H54 (cell line): ENCODE data around the gene PAFAH2.

Experiments
- DNase-seq: peaks from one replicate; pipeline ENCODE4 v3.0.0; 2011; ENCODE audit warnings: low spot score, mixed read lengths; ENCODE audit not compliant: insufficient read length
- FAIRE-seq: peaks from 3 replicates; lab custom pipeline; 2011; peaks lifted over from hg19 to GRCh38; lab: Jason Lieb, UNC
- POLR2A ChIP-seq: IDR thresholded peaks from 2 replicates; pipeline ENCODE4 v1.6.1; 2011; ENCODE audit warnings: low read depth, mild to moderate bottlenecking, low read length

The PAFAH2 gene

GRCh38 chr1:26012864-26013263 is 15.0 kb upstream of the PAFAH2 start:
- DNase-seq (no peak), FAIRE-seq (no peak)
- TF ChIP-seq POLR2A: no peak

GRCh38 chr1:26010825-26011224 is 13.0 kb upstream of the PAFAH2 start:
- FAIRE-seq (no peak), DNase-seq (no peak)
- no peak for TF ChIP-seq POLR2A

GRCh38 chr1:26009796-26010447 is 12.1 kb upstream of the PAFAH2 start:
- TF ChIP-seq POLR2A: no peak
- FAIRE-seq (no peak), DNase-seq (no peak)

GRCh38 chr1:26006710-26007109 is 8.8 kb upstream of the PAFAH2 start:
- FAIRE-seq: no peak
- TF ChIP-seq POLR2A: no peak
- no peak for DNase-seq

- no peak for FAIRE-seq
- no peak for TF ChIP-seq POLR2A
Observed at GRCh38 chr1:26005434-26006105, 7.7 kb upstream of the PAFAH2 start.

GRCh38 chr1:26003756-26004155 is 5.9 kb upstream of the PAFAH2 start:
- FAIRE-seq: no peak
- no peak for DNase-seq
- no peak for TF ChIP-seq POLR2A

More at GRCh38 chr1:26005434-26006105, 7.7 kb upstream of the PAFAH2 start:
- no peak for DNase-seq

GRCh38 chr1:26003262-26003661 is 5.4 kb upstream of the PAFAH2 start:
- DNase-seq (no peak), FAIRE-seq (no peak)
- TF ChIP-seq POLR2A: no peak

GRCh38 chr1:25999041-25999800 is 1.4 kb upstream of the PAFAH2 start:
- TF ChIP-seq POLR2A: no peak
- DNase-seq: no peak
- FAIRE-seq: no peak

GRCh38 chr1:25996966-25997827 is 666 bp downstream of the PAFAH2 start:
- FAIRE-seq (no peak), DNase-seq (no peak)
- no peak for TF ChIP-seq POLR2A

GRCh38 chr1:25994402-25995150 is 3.3 kb downstream of the PAFAH2 start:
- no peak for TF ChIP-seq POLR2A
- no peak for DNase-seq
- no peak for FAIRE-seq

GRCh38 chr1:25993197-25993951 is 4.5 kb downstream of the PAFAH2 start:
- FAIRE-seq (no peak), DNase-seq (no peak)
- TF ChIP-seq POLR2A: no peak

- TF ChIP-seq POLR2A: no peak
- no peak for DNase-seq
- no peak for FAIRE-seq
Observed at GRCh38 chr1:25992689-25993171, 5.1 kb downstream of the PAFAH2 start.
